ENCODE measurements around the gene GNPTAB.

GNPTAB gene

DNA sequence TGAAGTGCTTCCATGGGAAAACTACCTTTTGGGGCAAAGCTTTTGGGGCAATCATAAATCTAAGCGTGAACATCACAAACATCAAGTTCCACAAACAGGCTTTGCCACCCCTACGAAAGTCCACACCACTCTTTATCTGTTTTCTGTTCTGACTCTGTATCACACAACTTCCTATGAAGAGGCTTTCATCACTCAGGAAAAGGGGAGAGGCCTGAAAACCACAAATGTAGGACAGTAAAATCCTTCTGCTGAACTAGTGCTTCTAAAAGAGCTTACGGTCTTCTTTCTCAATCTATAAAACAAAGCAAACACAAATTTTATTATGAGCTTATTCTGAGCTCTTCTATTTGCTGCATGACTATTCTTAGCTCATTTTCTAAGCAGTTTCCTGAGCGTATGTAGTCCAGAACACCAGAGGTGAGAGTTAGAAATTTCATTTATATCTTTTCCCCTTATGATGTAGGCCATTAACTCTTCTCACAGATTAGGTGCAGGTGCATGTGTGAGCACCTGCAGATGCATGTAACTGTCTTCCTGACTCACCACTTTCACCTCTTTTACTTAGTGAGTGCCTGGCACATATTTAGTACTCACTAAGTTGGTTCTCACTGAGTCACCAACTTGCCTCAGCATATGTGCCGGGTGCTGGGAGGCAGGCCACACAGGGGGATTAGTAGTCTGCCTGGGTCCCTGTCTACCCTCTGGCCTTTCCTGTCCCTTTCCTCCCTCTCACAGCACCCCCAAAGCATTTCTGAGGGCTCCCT is 58.6 kb downstream of the GNPTAB start:
- DNase-seq (ENCODE audit: low read depth, low spot score) = no peak

DNA sequence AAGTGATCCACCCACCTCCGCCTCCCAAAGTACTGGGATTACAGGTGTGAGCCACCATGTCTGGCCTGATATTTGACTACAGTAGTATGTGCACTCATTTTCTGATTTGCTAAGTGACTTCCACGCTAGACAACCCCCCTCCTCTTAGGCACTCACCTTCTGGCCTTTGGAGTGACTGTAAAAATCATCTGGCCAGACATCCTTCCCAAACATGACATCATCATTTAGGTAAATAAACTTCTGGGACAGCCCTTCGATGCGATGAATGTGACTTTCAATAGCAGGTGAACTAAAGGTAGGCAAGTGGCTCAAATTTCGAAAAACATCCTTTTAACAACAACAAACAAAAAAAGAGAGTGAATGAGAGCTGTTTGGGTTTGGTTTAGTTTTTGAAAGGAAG is 60.9 kb downstream of the GNPTAB start:
- no peak for DNase-seq (ENCODE audit: low read depth, low spot score)

- no peak for DNase-seq (ENCODE audit: low read depth, low spot score)
Observed at GRCh38 chr12:101768781-101769180, 62.0 kb downstream of the GNPTAB start.

GRCh38 chr12:101767537-101767936 is 63.2 kb downstream of the GNPTAB start:
- DNase-seq (ENCODE audit: low read depth, low spot score) = no peak

- no peak for DNase-seq (ENCODE audit: low read depth, low spot score)
Observed at GRCh38 chr12:101764051-101764792, 66.5 kb downstream of the GNPTAB start.

GRCh38 chr12:101763246-101763931 is 67.4 kb downstream of the GNPTAB start:
- no peak for DNase-seq (ENCODE audit: low read depth, low spot score)

DNA sequence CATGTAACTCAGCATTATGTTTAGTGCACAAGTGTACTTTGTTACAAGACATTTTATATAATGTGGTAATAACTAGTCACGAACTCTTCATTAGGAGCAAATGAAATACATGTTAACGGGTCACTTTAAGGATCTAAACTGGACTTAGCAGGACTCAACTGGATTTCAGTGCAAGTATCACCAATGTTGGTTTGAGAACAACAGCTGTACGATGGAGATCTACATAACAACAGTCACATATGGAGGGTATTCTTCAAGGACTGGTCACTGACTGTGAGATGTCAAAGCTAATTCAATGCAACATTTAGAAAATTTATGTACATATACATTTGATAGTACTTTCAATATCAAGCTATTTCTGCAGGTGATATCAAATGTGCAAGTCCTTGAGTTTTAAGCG is 69.0 kb downstream of the GNPTAB start:
- no peak for DNase-seq (ENCODE audit: low read depth, low spot score)

GRCh38 chr12:101761350-101761749 is 69.4 kb downstream of the GNPTAB start:
- DNase-seq (ENCODE audit: low read depth, low spot score) = no peak

DNA sequence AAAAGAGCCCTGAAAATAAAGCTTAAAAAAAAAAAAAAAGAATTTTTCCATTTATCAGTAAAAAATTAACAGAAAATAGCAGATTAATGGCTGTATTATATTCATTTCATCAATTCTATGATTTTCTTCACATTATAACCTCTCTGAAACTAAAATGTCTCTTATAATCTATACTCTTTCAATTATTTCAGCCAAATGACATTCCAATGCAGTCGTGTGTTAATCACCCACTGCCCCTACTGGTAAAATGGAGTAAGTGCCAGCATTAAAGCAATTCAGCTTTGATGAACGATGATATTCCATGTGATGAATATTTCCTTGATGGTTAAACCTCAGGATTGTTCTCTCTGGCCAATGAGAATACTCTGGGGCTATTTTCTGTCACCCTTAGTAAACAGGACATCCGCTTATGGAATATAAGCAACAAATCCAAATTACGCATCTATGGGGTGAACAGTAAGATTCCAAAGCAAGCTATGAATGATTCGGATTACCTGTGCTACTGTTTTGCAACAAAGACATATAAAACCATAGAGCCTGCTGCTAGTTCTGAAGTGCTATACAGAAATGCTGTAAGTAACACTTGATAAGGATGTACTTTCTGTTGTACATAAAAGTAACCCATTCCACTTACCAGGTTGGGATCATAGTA is 71.2 kb downstream of the GNPTAB start:
- DNase-seq (ENCODE audit: low read depth, low spot score) = no peak

DNA sequence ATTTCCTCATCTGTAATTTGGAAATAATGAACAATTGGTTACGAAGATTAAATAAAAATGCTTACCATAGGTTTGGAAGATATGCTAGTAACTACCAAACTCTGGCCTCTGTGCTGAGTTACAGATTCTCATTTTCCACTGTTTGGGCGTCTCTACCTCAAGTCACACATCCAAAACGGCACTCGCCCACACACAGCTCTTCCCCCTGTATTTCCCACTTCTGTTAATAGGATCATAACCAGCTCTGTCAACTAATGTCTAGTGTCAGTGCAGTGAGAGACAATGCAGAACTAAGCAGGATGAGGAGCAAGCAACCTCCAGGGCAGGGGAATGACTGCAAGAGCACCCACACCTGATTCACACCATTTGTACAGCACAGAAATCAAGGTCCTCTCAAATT is 80.6 kb downstream of the GNPTAB start:
- DNase-seq (ENCODE audit: low read depth, low spot score) = no peak

- no peak for DNase-seq (ENCODE audit: low read depth, low spot score)
Observed at GRCh38 chr12:101749657-101750056, 81.1 kb downstream of the GNPTAB start.

DNA sequence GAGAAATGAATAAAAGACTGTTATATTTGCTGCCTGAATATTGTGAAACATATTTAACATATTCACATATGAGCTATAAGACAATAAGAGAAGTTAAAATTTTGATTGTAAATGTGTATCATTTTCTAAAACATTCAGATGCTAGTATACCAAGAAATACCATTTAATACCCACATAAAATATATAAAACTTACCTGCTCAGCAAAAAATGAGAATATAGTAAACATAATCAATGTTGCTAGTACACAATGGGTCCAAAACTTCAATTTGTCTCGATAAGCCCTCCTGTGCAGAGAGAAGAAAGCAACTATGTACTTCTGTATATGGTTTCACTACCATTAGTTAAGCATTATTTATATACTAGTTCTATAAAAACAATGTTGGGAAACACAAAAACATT is 81.9 kb downstream of the GNPTAB start:
- DNase-seq (ENCODE audit: low read depth, low spot score) = no peak

- DNase-seq (ENCODE audit: low read depth, low spot score) = no peak
Observed at GRCh38 chr12:101747697-101748096, 83.1 kb downstream of the GNPTAB start.

GRCh38 chr12:101746661-101747060 is 84.1 kb downstream of the GNPTAB start:
- no peak for DNase-seq (ENCODE audit: low read depth, low spot score)

- no peak for DNase-seq (ENCODE audit: low read depth, low spot score)
Observed at GRCh38 chr12:101746196-101746595, 84.6 kb downstream of the GNPTAB start.

GRCh38 chr12:101745481-101745880 is 85.3 kb downstream of the GNPTAB start:
- DNase-seq (ENCODE audit: low read depth, low spot score) = no peak

- no peak for DNase-seq (ENCODE audit: low read depth, low spot score)
Observed at GRCh38 chr12:101743724-101744472, 86.9 kb downstream of the GNPTAB start.

- DNase-seq (ENCODE audit: low read depth, low spot score) = no peak
Observed at GRCh38 chr12:101743242-101743641, 87.5 kb downstream of the GNPTAB start.

DNA sequence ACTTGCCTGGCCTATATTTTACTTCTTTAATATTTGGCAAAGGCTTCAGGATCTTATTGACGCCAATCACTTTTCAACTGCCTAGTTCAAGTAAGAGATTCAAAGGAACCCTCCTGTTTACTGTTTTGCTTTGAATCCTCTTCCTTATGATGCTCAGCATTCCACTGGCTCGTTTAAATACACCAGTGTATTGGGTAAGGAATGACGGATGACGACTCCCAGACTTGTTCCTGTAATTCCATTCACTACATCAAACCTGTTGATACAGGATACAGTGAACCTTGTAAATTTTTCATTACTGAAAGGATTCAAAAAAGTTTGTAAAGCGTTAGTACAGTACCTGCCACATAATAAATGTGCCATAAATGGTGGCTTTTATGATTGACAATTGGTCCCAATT is 89.8 kb downstream of the GNPTAB start:
- DNase-seq (ENCODE audit: low read depth, low spot score) = no peak

- DNase-seq (ENCODE audit: low read depth, low spot score) = no peak
Observed at GRCh38 chr12:101740566-101740965, 90.2 kb downstream of the GNPTAB start.

DNA sequence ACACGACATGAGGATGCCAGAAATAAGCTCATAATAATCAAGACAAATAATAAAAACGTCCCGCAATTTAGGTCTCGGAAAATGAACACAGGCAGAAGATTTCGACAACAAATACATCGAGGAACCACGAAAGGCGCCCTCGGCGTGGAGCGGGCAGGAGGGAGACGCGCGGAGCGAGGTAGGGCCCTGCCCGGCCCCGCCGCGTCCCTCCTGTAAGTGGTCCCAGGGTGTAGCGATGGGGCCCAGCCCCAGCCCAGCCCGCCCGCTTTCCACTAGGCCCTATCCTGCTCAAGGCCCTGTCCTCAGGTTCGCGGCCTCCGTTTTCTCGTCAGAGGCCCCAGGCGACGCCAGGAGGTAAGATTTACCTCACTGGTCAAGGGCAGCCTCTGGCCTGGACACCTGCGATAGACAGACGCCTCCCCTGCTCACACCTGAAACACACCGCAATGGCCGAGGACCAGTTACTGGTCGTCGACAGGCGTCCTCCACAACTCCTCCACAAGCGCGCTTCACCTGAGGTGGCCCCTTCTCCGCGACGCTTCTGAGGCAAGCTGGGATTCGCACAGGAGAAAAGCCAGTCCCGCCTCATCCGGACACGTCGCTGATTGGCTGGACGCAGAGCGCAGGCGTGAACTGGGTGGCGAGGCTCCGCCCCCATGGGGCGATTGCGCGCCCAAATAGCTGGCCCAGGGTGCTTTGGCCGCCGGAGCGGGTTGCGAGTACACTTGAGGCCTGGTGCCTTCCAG is 91.7 kb downstream of the GNPTAB start, which contains the start of gene SYCP3:
Gene SYCP3 (minus strand): TSS at position 543 of the 746 bp plus-strand sequence. CDS start 1,527 bp downstream, outside the sequence.
- no peak for DNase-seq (ENCODE audit: low read depth, low spot score)

Data from ELF-1 (cell line).